CD4-positive, alpha-beta T cell treated with Interleukin-6 at 100 ng/mL for 8 hours (primary cell): ENCODE measurements around the gene KEAP1.
"Not testable (repeated sequence)": the region's sequence is repeated elsewhere in the genome, so short reads cannot be mapped to it uniquely, and the experiment has no call there.

Source experiments
- DNase-seq: peaks from one replicate; pipeline ENCODE4 v3.0.0-alpha.2; 2020; ENCODE audit warnings: mixed read lengths, low spot score

KEAP1 gene

DNA sequence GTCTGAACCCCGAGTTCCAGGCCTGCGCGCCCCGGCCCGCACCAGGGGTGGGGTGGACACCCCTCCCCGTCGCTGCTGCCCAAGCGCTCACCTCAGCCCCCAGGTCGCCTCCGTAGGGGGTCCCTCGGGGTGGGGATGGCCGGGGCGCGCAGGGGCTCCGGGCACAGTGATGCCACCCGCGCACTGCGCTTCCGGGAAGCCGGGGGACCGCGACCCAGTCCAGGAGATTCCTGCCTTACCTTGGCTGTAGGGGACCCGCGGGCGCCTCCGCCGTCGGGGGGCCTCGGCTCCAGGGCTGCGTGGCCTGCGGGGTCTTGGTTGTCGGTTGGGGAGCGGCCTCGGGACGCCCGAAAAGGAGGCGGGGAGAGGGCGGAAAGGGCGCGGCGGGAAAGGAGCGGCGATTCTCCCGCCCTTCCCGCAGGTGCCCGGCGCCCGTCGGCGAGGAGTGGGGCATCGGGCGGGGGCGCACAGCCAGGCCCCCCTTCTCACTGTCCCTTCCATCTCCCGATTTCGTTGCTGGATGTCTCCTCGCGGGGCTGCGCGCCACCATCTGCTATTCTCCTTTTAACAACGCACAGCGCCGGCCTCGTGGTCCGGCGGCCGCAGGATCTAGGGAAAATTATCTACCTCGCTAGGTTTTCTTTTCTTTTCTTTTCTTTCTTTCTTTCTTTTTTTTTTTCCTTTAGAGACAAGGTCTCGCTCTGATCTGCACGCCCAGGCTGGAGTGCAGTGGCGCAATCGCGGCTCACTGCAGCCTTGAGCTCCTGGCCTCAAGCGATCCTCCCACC, at the start of gene KEAP1:
TSS of gene KEAP1 (minus strand) at position 355 of the 788 bp plus-strand sequence. CDS start 3,323 bp downstream, outside the sequence.
- peak; percentile 5 for DNase-seq

DNA sequence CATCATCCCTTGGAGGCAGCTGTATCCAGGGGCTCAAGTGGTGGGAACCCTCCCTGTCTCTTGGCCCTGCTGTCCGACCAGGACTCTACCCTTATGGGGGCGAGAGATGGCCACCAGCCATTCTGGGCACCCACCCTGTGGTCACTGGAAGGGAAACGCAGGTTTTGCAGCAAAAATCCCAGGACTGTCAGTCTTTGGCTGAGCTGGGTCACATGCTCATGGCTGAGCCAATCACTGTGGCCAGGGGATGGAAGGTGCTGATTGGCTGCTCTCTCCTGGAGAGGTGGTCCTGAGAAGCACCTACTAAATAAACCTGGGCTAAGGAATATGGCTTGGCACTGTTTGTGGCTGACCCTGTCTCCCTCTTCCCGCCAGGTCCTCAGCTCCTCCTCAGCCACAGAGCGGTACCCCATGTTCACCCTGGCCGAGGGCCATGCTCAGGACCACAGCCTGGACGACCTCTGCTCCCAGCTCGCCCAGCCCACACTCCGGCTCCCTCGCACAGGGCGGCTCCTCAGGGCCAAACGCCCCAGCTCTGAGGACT, 49.4 kb upstream of the KEAP1 start:
- no peak for DNase-seq

DNA sequence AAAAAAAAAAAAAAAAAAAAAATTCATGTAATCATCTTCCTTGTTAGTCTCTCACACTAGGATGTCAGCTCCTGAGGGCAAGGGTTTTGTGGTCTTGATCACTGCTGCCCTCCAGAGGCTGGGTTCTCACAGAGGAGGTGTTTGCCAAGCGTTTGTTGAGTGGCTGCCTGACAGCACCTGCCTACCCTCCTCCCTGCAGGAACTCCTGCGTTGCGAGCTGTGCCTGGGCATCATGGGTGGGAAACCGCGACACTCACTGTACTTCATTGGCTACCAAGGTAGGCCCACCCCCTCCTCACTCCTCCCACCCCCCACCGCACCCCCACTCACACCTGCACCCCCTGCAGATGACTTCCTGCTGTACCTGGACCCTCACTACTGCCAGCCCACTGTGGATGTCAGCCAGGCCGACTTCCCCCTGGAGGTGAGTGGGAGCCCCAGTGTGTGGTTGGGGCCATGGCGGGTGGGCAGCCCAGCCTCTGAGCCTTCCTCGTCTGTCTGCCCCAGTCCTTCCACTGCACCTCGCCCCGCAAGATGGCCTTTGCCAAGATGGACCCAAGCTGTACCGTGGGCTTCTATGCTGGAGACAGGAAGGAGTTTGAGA, 48.6 kb upstream of the KEAP1 start:
- DNase-seq, result peak; percentile 34

DNA sequence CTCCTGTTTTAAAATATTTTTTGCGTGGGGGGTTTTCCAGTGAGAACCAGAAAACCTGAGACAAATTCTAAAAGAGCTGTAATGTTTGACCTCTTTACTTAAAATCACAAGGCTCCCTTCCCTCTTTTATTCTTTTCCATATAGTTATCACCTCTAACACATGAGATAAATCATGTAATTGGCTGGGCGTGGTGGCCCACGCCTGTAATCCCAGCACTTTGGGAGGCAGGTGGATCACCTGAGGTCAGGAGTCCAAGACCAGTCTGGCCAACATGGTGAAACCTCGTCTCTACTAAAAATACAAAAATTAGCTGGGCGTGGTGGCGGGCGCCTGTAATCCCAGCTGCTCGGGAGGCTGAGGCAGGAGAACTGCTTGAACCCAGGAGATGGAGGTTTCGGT, 47.9 kb upstream of the KEAP1 start:
- not testable (repeated sequence) for DNase-seq

DNA sequence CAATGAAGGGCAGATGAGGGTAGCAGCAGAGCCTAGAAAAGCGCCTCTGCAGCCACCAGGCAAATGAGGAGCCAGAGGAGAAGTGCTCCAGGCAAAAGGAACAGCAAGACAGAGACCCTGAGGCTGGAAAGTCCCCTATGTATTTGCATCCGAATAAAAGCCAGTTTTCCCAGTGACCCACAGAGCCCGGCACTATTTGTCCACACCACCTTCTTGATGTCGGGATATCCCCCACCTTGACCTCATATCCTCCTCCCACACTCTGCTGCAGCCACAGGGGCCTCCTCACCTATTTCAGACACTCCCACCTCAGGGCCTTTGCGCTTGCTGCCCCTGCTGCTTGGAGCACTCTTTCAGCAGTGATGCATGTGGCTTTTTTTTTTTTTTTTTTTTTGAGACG, 47.2 kb upstream of the KEAP1 start:
- DNase-seq, result no peak

DNA sequence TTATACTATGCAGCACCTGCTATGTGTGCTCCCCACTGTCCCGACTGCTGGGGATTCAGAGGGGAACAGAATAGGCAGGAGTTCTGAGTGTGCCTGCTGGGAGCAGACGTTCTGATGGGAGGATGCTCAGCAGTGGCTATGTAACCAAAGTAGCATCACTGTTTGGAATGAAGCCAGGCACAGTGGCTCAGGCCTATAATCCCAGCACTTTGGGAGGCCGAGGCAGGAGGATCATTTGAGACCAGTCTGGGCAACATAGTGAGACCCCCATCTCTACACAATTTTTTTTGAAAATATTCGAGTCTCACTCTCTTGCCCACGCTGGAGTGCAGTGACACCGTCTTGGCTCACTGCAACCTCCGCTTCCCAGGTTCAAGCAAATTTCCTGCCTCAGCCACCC, 46.6 kb upstream of the KEAP1 start:
- DNase-seq, result no peak

DNA sequence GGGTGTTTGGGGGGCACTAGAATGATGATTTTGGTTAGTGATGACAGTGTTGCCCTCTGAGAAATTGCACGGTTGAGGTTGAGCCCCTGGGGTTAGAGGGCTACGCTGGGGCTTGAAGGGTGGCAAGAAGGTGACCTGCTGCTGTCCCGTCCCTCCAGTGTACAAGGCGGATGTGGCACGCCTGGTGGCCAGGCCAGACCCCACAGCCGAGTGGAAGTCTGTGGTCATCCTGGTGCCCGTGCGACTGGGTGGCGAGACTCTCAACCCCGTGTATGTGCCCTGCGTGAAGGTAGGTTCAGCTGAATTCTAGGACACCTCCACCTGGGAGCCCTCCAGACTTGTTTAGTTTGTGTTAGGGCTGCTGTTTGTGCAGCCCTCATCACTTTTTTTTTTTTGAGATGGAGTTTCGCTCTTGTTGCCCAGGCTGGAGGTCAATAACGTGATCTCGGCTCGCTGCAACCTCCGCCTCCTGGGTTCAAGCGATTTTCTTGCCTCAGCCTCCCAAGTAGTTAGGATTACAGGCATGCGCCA, 45.7 kb upstream of the KEAP1 start:
- DNase-seq, result no peak

DNA sequence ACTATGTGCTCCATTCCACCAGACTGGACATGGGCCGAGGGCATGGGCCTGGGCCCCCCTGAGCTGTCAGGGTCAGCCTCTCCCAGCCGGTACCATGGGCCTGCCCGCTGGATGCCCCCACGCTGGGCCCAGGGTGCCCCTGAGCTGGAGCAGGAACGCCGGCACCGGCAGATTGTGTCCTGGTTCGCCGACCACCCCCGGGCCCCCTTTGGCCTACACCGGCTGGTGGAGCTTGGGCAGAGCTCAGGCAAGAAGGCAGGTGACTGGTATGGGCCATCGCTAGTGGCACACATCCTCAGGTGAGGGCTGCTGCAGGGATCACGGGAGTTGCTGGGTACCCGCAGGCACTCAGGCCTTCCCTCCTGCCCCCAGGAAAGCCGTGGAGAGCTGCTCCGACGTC, 43.7 kb upstream of the KEAP1 start:
- no peak for DNase-seq

DNA sequence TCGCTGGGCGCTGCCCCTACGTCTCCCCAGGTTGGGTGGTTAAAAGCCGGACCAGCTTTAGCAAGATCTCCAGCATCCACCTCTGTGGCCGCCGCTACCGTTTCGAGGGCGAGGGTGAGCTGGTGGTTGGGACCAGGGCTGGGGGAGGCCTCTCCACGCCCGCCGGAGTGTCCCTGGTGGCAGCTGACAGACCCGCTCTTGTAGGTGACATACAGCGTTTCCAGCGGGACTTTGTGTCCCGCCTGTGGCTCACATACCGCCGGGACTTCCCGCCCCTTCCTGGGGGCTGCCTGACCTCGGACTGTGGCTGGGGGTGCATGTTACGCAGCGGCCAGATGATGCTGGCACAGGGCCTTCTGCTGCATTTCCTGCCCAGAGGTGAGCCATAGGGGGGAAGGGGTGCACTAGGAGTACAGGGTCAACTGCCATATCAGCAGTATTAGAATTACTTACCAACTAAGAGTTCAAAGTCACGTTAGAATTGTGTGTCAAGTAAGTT, 41.6 kb upstream of the KEAP1 start:
- DNase-seq, result no peak

DNA sequence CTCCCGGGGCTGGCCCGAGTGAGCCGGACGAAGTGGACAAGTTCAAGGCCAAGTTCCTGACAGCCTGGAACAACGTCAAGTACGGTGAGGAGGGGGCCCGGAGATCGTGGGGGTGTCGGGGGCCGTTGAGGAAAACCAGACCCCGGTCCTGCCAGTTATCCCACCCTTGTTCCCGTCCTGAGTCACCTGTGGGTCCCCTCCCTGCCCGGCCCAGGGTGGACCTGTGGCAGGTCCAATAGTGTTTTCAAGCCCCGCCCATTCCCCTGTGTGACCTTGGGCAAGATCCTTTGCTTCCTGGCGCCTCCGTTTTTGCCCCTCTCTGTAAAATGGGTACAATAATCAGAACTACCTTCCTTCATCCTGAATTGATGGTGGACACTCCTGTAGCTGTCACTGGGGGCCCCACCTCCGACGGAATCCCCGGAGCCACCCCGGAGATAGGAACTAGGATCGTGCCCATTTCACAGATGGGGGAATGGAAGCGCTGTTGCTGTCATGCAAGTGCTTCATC, 41.1 kb upstream of the KEAP1 start:
- DNase-seq, result no peak

DNA sequence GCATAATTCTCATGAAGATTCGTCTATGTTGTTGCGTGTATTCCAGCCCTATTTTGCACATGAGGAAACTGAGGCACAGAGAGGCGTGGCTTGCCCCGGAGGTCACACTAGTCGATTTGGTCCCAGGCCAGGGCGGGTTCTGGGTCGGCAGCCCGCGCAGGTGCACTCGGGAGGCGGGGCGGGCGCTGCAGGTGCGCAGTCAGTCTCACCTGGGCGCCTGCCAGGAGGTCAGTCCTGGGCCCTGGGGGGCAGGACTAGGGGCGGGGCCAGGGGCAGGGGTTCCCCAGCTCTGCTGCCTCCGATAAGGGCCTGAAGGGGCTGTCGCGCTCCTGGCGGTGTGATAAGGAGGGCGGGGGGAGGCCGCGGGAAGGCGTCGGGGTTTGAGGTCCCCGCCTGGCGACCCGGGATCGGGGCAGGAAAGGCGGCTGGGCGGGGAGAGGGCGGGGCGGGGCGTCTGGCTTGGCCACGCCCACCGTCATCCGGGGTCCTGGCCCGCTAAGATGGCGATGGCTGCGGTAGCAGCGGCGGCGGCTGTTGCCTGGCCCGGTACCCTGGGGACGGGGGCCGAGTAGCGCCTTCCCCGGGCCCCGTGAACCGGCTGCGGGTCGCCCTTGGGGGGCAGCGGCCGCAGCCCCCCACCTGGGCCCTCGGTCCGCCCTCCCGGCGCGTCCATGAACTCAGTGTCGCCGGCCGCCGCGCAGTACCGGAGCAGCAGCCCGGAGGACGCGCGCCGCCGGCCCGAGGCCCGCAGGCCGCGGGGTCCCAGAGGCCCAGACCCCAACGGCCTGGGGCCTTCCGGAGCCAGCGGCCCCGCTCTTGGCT, 40.5 kb upstream of the KEAP1 start, which contains the start of gene ATG4D:
TSS of gene ATG4D (plus strand) at position 485 of the 822 bp plus-strand sequence. CDS start at position 672, 187 bp downstream.
- DNase-seq, result peak; percentile 77

DNA sequence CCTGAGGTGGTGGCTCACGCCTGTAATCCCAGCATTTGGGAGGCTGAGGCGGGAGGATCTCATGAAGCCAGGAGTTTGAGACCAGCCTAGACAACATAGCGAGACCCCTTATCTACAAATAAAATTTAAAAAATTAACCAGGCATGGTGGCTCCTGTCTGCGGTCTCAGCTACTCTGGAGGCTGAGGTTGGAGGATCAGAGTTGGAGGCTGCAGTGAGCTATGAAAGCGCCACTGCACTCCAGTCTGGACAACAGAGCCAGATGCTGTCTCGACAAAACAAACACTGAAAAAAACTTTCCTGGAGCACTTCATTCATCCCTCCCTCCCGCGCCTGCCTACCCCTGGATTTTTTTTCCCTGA, 39.9 kb upstream of the KEAP1 start:
- DNase-seq, result no peak

DNA sequence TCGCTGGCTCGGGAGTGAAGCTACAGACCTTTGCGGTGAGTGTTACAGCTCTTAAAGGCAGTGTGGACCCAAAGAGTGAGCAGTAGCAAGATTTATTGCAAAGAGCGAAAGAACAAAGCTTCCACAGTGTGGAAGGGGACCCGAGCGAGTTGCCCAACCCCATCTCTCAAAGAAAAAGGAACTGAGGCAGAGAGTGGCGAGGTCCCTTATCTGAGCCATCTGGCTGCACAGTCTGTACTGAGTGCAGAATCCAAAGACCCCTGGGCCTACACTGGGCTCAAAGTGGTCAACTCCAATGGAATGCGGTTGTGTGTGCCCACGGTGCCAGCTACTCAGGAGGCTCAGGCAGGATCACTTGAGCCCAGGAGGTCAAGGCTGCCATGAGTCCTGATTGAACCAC, 35.9 kb upstream of the KEAP1 start:
- not testable (repeated sequence) for DNase-seq

DNA sequence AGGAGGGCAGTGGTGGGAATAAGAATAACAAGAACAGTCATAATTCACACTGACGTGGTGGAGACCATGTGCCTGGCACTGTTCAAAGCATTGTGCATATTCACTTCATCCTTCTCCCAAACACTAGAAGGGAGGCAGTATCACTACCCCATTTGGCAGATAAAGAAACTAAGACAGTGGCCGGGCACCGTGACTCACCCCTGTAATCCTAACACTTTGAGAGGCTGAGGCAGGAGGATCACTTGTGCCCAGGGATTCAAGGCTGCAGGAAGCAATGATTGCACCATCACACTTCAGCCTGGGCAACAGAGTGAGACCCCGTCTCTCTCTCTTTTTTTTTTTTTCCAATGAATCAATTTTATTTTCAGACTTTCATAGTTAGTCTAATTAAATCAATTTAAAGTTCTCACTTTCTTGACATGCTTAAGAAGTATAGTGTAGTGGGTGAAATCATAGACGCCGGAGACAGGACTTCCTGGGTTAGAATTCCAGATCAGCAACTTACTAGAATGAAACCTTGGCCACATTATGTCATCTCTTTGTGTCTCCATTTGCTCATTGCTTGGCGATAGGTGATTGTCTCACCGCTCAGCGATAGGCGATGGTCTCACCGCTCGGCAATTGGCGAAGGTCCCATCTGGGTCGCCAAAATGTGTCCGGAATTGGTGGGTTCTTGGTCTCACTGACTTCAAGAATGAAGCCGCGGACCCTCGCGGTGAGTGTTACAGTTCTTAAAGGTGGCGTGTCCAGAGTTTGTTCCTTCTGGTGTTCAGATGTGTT, 35.2 kb upstream of the KEAP1 start:
- no peak for DNase-seq

DNA sequence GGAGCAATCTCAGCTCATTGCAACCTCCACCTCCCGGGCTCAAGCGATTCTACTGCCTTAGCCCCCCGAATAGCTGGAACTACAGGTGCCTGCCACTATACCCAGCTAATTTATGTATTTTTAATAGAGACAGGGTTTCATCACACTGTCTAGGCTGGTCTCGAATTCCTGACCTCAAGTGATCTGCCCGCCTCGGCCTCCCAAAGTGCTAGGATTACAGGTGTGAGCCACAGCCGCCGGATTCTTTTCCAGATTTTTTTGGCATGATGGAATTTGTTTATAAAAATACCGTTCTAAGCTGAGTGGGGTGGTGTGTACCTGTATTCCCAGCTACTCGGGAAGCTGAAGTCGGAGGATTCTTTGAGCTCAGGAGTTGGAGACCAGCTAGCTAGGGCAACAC, 34.5 kb upstream of the KEAP1 start:
- no peak for DNase-seq

DNA sequence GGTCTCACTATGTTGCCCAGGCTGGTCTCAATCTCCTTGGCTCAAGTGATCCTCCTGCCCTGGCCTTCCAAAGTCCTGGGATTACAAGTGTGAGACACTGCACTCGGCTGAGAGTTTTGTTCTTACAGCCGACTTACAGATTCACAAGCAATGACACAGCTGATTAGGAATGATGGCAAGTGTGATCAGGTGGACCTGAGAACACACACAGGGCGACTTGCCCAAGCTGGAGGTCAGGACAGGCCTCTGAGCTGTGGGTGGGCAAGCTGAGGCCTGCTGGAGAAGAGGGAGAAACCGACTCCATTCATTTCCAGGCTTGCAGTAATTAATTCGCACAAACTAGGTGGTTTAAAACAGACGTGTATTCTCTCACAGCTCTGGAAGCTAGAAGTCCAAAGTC, 32.5 kb upstream of the KEAP1 start:
- no peak for DNase-seq

DNA sequence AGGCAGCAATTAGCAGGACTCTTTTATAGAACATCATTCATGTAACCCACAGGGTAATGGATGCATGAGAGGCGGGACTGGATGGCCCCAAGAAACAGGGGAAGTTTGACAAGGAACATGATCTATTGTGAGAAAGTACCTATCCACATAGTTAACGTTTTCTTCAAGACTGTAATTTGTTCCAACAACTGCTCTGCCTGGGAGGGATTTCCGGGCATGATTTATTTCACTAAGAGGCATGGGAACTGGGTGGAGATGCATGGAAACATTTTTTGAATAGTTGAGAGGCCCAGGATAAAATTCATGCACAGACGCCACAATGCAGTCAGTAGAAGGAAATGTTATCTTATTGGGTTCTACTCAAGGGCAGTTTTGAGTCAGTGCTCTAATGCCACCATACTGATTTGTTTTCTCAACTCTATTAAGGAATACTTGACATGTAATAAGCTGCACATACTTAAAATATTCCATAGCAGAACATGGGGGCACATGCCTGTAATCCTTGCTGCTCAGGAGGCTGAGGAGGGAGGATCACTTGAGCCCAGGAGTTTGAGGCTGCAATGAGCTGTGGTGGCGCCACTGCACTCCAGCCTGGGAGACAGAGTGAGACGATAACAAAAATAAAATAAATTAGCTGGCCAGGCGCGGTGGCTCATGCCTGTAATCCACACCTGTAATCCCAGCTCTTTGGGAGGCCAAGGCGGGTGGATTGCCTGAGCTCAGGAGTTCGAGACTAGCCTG, 30.7 kb upstream of the KEAP1 start:
- no peak for DNase-seq

DNA sequence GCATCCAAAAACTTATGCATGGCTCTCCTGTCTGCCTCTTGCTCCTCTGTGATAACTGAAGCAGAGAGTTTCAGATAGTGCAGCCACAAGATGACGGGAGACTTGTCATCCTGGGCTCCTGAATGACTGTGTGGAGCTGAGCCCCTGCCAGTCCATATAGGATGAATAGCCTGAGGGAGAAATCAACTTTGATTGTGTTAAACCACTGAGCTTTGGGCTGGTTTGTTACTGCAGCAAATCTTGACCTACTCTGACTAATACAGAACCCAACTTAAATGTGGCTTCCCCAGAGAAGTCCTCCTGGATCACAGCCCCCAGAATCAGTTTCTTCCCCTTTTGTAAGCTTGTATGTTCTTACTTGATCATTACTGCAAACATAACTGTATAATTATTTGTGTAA, 29.3 kb upstream of the KEAP1 start:
- no peak for DNase-seq

DNA sequence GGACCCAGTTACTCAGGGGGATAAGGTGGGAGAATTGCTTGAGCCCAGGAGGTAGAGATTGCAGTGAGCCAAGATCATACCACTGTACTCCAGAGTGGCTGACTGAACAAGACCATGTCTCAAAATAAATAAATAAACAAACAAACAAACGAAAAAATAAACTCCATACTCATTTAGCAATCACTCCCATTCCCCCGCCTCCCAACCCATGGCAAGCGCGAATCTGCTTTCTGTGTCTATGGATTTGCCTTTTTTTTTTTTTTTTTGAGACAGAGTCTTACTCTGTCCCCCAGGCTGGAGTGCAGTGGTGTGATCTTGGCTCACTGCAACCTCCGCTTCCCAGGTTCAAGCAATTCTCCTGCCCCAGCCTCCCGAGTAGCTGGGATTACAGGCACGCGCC, 23.7 kb upstream of the KEAP1 start:
- not testable (repeated sequence) for DNase-seq

DNA sequence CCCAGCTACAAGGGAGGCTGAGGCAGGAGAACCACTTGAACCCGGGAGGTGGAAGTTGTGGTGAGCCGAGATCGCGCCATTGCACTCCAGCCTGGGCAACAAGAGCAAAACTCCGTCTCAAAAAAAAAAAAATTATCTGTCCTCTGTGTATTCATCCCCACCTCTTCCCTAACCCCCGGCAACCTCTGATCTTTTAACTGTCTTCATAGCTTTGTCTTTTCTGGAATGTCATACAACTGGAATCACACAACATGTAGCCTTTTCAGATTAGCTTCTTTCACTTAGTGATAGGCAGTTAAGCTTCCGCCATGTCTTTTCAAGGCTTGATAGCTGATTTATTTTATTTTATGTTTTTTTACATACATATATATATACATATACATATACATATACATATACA, 22.5 kb upstream of the KEAP1 start:
- DNase-seq, result no peak
